KBM-7 (cell line): ENCODE measurements around the gene TLR10.

Source experiments
- DNase-seq: peaks from one replicate; pipeline ENCODE4 v3.0.0-alpha.2; 2015
- in situ Hi-C: fragments of 300-500 bp; cut with MboI; formaldehyde crosslinking; loops from 2 replicates; pipeline ENCODE4 v1.14.3; 2020; ENCODE audit warnings: low sequenced_read_pairs, low pct_unique_long_range_greater_than_20kb, mixed read lengths

TLR10 gene

DNA sequence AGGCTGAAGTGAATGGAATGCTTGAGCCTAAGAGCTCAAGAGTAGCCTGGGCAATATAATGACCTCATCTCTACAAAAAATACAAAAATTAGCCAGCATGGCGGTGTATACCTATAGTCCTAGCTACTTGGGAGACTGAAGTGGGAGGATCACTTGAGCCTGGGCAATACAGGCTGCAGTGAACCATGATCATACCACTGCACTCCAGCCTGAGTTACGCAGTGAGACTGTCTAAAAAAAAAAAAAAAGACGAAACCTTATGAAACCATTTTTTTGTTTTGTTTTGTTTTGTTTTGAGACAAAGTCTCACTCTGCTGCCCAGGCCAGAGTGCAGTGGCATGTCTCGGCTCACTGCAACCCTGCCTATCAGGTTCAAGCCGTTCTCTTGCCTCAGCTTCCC, 36.9 kb downstream of the TLR10 start:
- in situ Hi-C loops = no loop called here
- no peak for DNase-seq

DNA sequence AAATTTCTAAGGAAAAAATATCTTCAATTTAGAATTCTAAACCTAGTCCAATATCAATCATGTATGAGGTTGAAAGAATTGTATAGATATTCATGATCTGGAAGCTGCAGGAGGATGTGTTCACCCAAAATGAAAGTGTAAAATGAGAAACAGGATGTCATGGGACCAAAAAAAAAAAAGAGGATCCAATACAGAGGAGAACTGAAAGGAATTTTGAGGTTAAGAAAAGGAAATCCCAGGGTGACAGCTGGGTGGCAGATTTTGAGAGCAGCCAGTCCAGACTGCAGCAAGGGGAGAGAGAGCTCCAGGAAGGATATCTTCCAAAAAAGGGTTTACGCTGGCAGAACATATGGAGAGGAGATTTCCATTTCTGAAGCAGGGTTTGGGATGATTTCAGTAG, 38.9 kb downstream of the TLR10 start:
- in situ Hi-C loops = no loop called here
- DNase-seq = peak; percentile 60

- in situ Hi-C loops = no loop called here
These were observed 42.5 kb downstream of the TLR10 start for GRCh38 chr4:38740303-38740702.

GRCh38 chr4:38738940-38739803, 43.6 kb downstream of the TLR10 start:
- in situ Hi-C loops = no loop called here
- DNase-seq = no peak

More at GRCh38 chr4:38740303-38740702, 42.5 kb downstream of the TLR10 start:
- DNase-seq = no peak

GRCh38 chr4:38735870-38736269, 46.9 kb downstream of the TLR10 start:
- DNase-seq = no peak
- in situ Hi-C loops = no loop called here

GRCh38 chr4:38734911-38735310, 47.9 kb downstream of the TLR10 start:
- in situ Hi-C loops = no loop called here
- DNase-seq = no peak

DNA sequence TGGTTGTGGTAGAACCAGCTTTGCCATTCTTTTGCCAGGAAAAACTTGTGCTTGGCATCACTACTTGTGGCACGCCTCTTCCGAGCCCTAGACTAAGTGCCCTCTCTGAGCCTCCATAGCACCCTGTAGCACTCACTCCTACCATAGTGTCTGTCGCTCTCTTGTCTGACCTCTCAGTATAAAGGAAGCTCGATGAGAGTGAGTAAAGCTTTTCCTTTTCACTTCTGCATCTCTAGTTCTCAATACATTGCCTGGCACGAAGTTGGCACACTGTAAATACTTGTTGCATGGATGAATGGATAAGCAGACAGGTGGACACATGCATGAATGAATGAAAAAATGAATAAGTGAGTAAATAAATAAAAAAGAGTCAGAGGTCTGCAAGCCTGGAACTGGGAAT, 48.3 kb downstream of the TLR10 start:
- in situ Hi-C loops = no loop called here
- DNase-seq = no peak

- no peak for DNase-seq
- in situ Hi-C loops = no loop called here
These were observed 49.1 kb downstream of the TLR10 start for GRCh38 chr4:38733663-38734062.

- DNase-seq = peak; percentile 93
- in situ Hi-C loops = no loop called here
These were observed 51.8 kb downstream of the TLR10 start for GRCh38 chr4:38730830-38731646.

DNA sequence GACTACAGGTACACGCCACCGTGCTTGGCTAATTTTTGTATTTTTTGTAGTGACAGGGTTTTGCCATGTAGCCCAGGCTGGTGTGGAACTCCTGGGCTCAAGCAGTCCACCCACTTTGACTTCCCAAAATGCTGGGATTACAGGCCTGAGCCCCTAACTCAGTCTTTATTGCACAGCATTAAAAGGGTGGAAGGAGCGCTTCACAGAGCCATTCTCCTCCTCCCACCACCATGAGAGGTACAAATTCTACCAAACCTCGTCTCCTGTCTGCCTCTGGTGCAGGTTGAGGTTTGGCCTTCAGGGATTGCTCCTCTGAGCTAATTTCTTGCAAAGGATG, 52.3 kb downstream of the TLR10 start:
- DNase-seq = no peak
- in situ Hi-C loops = no loop called here

DNA sequence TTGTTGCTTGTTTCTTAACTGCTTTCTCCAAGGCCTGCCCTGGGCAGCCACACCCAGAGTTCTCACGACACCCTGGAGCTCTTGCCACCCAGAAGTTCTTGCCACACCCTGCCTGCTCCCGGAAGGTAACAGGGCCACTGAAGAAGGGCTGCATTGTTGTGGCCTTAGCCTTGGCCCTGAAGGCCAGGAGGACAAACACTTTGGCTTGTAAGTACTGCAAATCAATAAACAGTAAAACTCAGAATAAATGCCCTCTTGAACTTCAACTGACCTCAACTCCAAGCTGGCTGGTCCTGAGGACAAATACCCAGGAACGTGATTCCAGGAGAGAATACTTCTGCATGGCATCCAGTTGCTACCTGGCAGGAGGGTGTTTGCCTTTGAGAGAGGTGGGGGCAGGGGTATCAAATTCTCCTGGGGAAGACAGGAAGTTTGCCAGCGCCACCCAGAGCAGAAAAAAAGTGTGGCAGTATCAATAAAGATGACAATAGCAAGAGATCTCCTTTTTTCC, 54.1 kb downstream of the TLR10 start:
- peak; percentile 18 for DNase-seq

GRCh38 chr4:38724475-38724808, 58.3 kb downstream of the TLR10 start:
- in situ Hi-C loops = no loop called here

More for the DNA sequence above, 54.1 kb downstream of the TLR10 start:
- in situ Hi-C loops = no loop called here

DNA sequence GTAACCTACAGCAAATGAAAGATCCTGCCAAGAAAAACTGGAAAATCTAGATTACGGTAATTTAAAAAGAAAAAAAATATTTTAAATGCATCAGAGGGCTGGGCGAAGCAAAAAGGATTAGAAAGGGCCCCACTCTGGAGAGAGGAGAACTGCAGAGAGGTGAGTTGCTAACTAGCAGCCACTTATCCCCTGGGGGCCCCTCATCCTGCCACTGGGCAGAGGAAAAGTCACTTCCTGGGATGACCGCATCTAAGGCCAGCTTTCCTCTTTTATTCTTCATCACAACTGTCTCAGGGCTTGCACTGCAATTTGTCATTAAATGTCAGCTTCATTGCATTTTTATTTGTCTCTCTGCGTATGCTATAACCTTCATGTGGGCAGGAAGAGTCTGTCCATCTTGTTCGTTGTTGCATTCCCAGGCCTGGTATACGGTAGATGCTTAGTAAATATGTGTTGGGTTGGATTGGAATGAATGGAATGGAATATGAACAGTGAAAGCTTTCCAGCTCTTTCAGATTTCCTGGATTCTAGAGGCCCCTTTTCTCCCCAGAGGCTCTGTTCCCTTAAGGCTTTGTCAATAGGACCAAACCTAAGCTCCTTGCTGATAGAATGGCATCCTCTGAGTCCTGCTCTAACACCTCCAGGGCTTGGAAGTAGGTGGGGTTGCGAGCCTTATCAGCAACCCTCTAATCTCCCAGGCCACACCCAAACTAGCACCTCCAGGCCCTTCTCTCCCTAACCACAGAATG, 58.9 kb downstream of the TLR10 start:
- DNase-seq = no peak
- in situ Hi-C loops = no loop called here

More at GRCh38 chr4:38724475-38724808, 58.3 kb downstream of the TLR10 start:
- no peak for DNase-seq

- in situ Hi-C loops = no loop called here
These were observed 59.7 kb downstream of the TLR10 start for GRCh38 chr4:38723114-38723513.

More at GRCh38 chr4:38723114-38723513, 59.7 kb downstream of the TLR10 start:
- DNase-seq = no peak
